ENCODE measurements around the gene MINPP1. TPM values are rescaled to one million over a fixed set of nuclear protein-coding genes. Genes with fewer than 3 reads are reported as not detected.
A peak's percentile ranks its signal among the peaks of the same experiment; 100 is the strongest.

Gene MINPP1
- total RNA-seq, 1 experiment from 2014 or later = 25.5 TPM

GRCh38 chr10:87524296-87524695 lies 19.6 kb downstream of the MINPP1 start:
- ATAC-seq = no peak
- H3K27ac Mint-ChIP-seq = no peak overlapping the region
- TF ChIP-seq, protein P1, sequence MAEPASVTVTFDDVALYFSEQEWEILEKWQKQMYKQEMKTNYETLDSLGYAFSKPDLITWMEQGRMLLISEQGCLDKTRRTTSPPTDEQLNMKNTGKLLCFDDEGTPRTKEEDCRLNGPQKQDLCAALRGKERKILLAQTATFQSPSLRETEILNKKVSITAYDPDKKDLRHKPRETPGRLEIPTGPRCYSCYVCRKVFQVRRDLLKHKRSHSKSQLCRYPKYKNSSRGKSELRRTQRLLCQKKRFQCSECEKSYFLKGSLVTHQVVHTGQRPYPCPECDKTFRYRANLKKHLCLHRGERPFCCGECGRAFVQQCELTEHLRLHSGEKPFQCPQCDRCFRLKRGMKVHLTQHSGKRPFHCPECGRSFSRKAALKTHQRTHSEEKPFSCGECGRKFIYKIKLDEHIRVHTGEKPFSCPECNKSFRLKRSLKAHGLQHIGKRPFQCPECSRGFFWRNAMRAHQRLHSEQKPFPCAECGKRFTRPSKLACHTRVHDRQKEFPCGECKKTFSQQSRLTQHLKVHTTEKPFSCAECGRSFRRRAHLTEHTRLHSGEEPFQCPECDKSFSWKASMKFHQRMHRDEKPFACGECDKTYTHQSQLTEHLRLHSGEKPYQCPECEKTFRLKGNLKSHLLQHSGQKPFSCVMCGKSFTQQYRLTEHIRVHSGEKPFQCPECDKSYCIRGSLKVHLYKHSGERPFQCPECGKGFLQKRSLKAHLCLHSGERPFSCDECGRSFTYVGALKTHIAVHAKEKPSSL (CRISPR knock-in tag; conservative IDR thresholded peaks at IDR 0.05) = no peak
- TF ChIP-seq FOXJ3 (CRISPR knock-in tag; IDR thresholded peaks at IDR 0.05; ENCODE audit: borderline replicate concordance) (no peak), ERG (CRISPR knock-in tag; IDR thresholded peaks at IDR 0.05) (no peak), ZNF138 (CRISPR knock-in tag; conservative IDR thresholded peaks at IDR 0.05) (no peak), PRRX2 (CRISPR knock-in tag; IDR thresholded peaks at IDR 0.05) (no peak), FOXP1 (CRISPR knock-in tag; IDR thresholded peaks at IDR 0.05; ENCODE audit: borderline replicate concordance) (no peak), USF1 (CRISPR knock-in tag; IDR thresholded peaks at IDR 0.05) (no peak), ELF4 (CRISPR knock-in tag; IDR thresholded peaks at IDR 0.05; ENCODE audit: low read depth) (no peak), ATF1 (CRISPR knock-in tag; IDR thresholded peaks at IDR 0.05) (no peak)
- TF ChIP-seq, protein P2, sequence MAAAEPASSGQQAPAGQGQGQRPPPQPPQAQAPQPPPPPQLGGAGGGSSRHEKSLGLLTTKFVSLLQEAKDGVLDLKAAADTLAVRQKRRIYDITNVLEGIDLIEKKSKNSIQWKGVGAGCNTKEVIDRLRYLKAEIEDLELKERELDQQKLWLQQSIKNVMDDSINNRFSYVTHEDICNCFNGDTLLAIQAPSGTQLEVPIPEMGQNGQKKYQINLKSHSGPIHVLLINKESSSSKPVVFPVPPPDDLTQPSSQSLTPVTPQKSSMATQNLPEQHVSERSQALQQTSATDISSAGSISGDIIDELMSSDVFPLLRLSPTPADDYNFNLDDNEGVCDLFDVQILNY (CRISPR knock-in tag; IDR thresholded peaks at IDR 0.05) = no peak
- no peaks in the 10 kb centered on the region for H3K4me1 Mint-ChIP-seq
- H3K9me3 Mint-ChIP-seq = peaks cover 37% of the 10 kb centered on the region
- no peak overlapping the region for H3K4me3 Mint-ChIP-seq
- 0 out of 2 replicates have a peak, but pooled peaks cover 2% of the 10 kb centered on the region for H3K27me3 Mint-ChIP-seq (ENCODE audit: low read depth)
- DNase-seq (ENCODE audit: low spot score) = no peak
- POLR2A ChIA-PET = no interaction called here
- peaks cover 72% of the 10 kb centered on the region for H3K36me3 Mint-ChIP-seq
- CTCF ChIA-PET = interaction anchor here (1.3 kb wide), 1 partner anchor 14 kb away, joined by 4 read pairs; no protein-coding TSS in a partner anchor

- no peak for DNase-seq (ENCODE audit: low spot score)
- H3K4me3 Mint-ChIP-seq = no peak overlapping the region
- peaks cover 50% of the 10 kb centered on the region for H3K36me3 Mint-ChIP-seq
- TF ChIP-seq ZMAT4 (CRISPR knock-in tag; IDR thresholded peaks at IDR 0.05) = no peak
- TF ChIP-seq ESRRA (CRISPR knock-in tag; IDR thresholded peaks at IDR 0.05; ENCODE audit: borderline replicate concordance) = no peak
- TF ChIP-seq HMGXB4 (CRISPR knock-in tag; IDR thresholded peaks at IDR 0.05) = no peak
- TF ChIP-seq, protein P3, sequence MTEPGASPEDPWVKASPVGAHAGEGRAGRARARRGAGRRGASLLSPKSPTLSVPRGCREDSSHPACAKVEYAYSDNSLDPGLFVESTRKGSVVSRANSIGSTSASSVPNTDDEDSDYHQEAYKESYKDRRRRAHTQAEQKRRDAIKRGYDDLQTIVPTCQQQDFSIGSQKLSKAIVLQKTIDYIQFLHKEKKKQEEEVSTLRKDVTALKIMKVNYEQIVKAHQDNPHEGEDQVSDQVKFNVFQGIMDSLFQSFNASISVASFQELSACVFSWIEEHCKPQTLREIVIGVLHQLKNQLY (CRISPR knock-in tag; IDR thresholded peaks at IDR 0.05) = no peak
- no peak for TF ChIP-seq ZNF232 (CRISPR knock-in tag; IDR thresholded peaks at IDR 0.05)
- TF ChIP-seq JUN (CRISPR knock-in tag; IDR thresholded peaks at IDR 0.05) = no peak
- H3K27ac Mint-ChIP-seq = peak overlapping the region; percentile 25; the same call in 1 of the 2 replicates
- CTCF ChIA-PET = interaction anchor here (1.5 to 2.4 kb wide), 2 partner anchors 27 to 203 kb away, joined by 6 to 11 read pairs; partner anchors contain the start of gene MINPP1
- POLR2A ChIA-PET = no interaction called here
- peaks cover 29% of the 10 kb centered on the region for H3K9me3 Mint-ChIP-seq
- no peak for ATAC-seq
- no peaks in the 10 kb centered on the region for H3K27me3 Mint-ChIP-seq (ENCODE audit: low read depth)
- H3K4me1 Mint-ChIP-seq = peaks cover 4% of the 10 kb centered on the region; the same call in 1 of the 2 replicates
Observed at GRCh38 chr10:87531908-87532622, 27.4 kb downstream of the MINPP1 start.

Data from WTC11 (cell line).